ENCODE results near the gene SLC17A9. TPM values are rescaled to one million over a fixed set of nuclear protein-coding genes. Genes with fewer than 3 reads are reported as not detected.

SLC17A9 gene
- total and polyA plus RNA-seq, 2 donors (not counting 1 experiment from before 2014, with no cell fraction given): 33.0 to 141 TPM

- 97% methylated on average over 34 of the region's 36 CpGs for WGBS (ENCODE audit: insufficient coverage)
- DNase-seq (no peak), ATAC-seq (ENCODE audit: low read depth) (no peak)
- Mint-ChIP-seq H3K4me3 (no peak overlapping the region), H3K4me1 (peaks cover 46% of the 10 kb centered on the region), H3K27ac (peak overlapping the region; percentile 37), H3K27me3 (no peaks in the 10 kb centered on the region), H3K9me3 (ENCODE audit: insufficient read depth) (no peaks in the 10 kb centered on the region)
- TF ChIP-seq, protein P1, sequence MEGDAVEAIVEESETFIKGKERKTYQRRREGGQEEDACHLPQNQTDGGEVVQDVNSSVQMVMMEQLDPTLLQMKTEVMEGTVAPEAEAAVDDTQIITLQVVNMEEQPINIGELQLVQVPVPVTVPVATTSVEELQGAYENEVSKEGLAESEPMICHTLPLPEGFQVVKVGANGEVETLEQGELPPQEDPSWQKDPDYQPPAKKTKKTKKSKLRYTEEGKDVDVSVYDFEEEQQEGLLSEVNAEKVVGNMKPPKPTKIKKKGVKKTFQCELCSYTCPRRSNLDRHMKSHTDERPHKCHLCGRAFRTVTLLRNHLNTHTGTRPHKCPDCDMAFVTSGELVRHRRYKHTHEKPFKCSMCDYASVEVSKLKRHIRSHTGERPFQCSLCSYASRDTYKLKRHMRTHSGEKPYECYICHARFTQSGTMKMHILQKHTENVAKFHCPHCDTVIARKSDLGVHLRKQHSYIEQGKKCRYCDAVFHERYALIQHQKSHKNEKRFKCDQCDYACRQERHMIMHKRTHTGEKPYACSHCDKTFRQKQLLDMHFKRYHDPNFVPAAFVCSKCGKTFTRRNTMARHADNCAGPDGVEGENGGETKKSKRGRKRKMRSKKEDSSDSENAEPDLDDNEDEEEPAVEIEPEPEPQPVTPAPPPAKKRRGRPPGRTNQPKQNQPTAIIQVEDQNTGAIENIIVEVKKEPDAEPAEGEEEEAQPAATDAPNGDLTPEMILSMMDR (IDR thresholded peaks at IDR 0.05): no peak
- TF ChIP-seq EZH2 (IDR thresholded peaks at IDR 0.05; ENCODE audit: borderline replicate concordance, insufficient read depth, low read depth, low read length, poor library complexity, severe bottlenecking): no peak
- H3K4me1 ChIP-seq (ENCODE audit: control insufficient read depth in 2 of 2, insufficient read depth in 2 of 2, low read length in 2 of 2): peaks cover 30 to 47% of the 10 kb centered on the region in 2 donors
- peaks cover 0 to 31% of the 10 kb centered on the region in 2 experiments for H3K36me3 ChIP-seq (replicated peaks in 1 of 2; ENCODE audit: control extremely low read depth in 1 of 2, control insufficient read depth in 1 of 2, extremely low read depth in 1 of 2, insufficient read depth in 2 of 2, low read length in 1 of 2)
- peaks cover 68% of the 10 kb centered on the region for H3K79me2 ChIP-seq (ENCODE audit: control insufficient read depth, insufficient read depth, low read length)
- no peak overlapping the region for H3K4me2 ChIP-seq (replicated peaks; ENCODE audit: low read depth, low read length, poor library complexity, severe bottlenecking)
- no peaks in the 10 kb centered on the region for H3K27me3 ChIP-seq (replicated peaks in 1 of 4; ENCODE audit: control extremely low read depth in 1 of 4, control insufficient read depth in 3 of 4, insufficient read depth in 4 of 4, low read length in 3 of 4)
- no peak overlapping the region for H3K27ac ChIP-seq (ENCODE audit: low read length in 2 of 2)
- no peaks in the 10 kb centered on the region for H3K9me3 ChIP-seq (ENCODE audit: control extremely low read depth in 1 of 3, control insufficient read depth in 2 of 3, insufficient read depth in 1 of 3, low read length in 2 of 3)
- H4K20me1 ChIP-seq (ENCODE audit: control insufficient read depth, insufficient read depth, low read length, poor library complexity, severe bottlenecking): peaks cover 49% of the 10 kb centered on the region
- H3K4me3 ChIP-seq (ENCODE audit: control extremely low read depth in 1 of 5, extremely low read depth in 1 of 5, insufficient read depth in 1 of 5, low read depth in 2 of 5, low read length in 4 of 5): no peak overlapping the region
- ChIA-PET POLR2A (no interaction called here), CTCF (no interaction called here)
- H2AFZ ChIP-seq (ENCODE audit: insufficient read depth, low read depth, low read length, poor library complexity, severe bottlenecking): no peak overlapping the region
- no peak overlapping the region for H3K9ac ChIP-seq (ENCODE audit: low read length)
- intact Hi-C loops (cut with micrococcal nuclease): loop anchor here (10.0 kb wide), 3 partner anchors 47 to 937 kb away; partner anchors contain the start of genes BHLHE23, DNAJC5 and MRGBP
These were observed 4.9 kb downstream of the SLC17A9 start for GRCh38 chr20:62957136-62958117.

Data from B cell (primary cell).